Neutrophil (primary cell): ENCODE data around the gene SMU1.

ENCODE experiments used
- H3K27ac ChIP-seq: fragments of 200-600 bp; sonication (generic); 2 replicates; pipeline ENCODE4 v1.5.1; 2016; ENCODE audit warnings: mild to moderate bottlenecking, moderate library complexity
- H3K27me3 ChIP-seq: fragments of 200-600 bp; sonication (generic); 2 replicates; pipeline ENCODE4 v1.6.0; 2016; ENCODE audit warnings: mild to moderate bottlenecking
- H3K36me3 ChIP-seq: fragments of 200-600 bp; sonication (generic); 2 replicates; pipeline ENCODE4 v1.5.1; 2017
- H3K4me1 ChIP-seq, 2 experiments: fragments of 200-600 bp in 1 of 2; sonication (generic) in 1 of 2; 1 replicate in 1 of 2; 2 replicates in 1 of 2; pipeline versions ENCODE4 v1.5.1 to v1.6.1; 2013 to 2016; ENCODE audit warnings: low read depth in 1 of 2, low read length in 1 of 2, mild to moderate bottlenecking in 1 of 2, moderate library complexity in 1 of 2; ENCODE audit not compliant: control insufficient read depth in 1 of 2, insufficient read depth in 1 of 2
- H3K4me3 ChIP-seq, 2 experiments: fragments of 200-600 bp in 1 of 2; sonication (generic) in 1 of 2; 1 replicate in 1 of 2; 2 replicates in 1 of 2; pipeline ENCODE4 v1.5.1; 2013 to 2016; ENCODE audit warnings: low read depth in 1 of 2, low read length in 1 of 2, mild to moderate bottlenecking in 1 of 2, moderate library complexity in 1 of 2
- H3K9me3 ChIP-seq: fragments of 200-600 bp; sonication (generic); 2 replicates; pipeline ENCODE4 v1.5.1; 2016
- TF ChIP-seq, protein P1 (sequence below): fragments of 200-600 bp; sonication (generic); IDR thresholded peaks from 2 replicates; pipeline ENCODE4 v1.5.1; 2016; ENCODE audit warnings: antibody characterized with exemption

Gene SMU1

GRCh38 chr9:33120620-33121019 is 44.1 kb upstream of the SMU1 start:
- Histone ChIP-seq H3K4me3 (no peak overlapping the region), H3K4me1 (peaks cover 4 to 7% of the 10 kb centered on the region in 2 experiments), H3K9me3 (no peaks in the 10 kb centered on the region), H3K27ac (no peak overlapping the region), H3K27me3 (no peaks in the 10 kb centered on the region), H3K36me3 (peaks cover 43% of the 10 kb centered on the region)
- TF ChIP-seq, protein P1, sequence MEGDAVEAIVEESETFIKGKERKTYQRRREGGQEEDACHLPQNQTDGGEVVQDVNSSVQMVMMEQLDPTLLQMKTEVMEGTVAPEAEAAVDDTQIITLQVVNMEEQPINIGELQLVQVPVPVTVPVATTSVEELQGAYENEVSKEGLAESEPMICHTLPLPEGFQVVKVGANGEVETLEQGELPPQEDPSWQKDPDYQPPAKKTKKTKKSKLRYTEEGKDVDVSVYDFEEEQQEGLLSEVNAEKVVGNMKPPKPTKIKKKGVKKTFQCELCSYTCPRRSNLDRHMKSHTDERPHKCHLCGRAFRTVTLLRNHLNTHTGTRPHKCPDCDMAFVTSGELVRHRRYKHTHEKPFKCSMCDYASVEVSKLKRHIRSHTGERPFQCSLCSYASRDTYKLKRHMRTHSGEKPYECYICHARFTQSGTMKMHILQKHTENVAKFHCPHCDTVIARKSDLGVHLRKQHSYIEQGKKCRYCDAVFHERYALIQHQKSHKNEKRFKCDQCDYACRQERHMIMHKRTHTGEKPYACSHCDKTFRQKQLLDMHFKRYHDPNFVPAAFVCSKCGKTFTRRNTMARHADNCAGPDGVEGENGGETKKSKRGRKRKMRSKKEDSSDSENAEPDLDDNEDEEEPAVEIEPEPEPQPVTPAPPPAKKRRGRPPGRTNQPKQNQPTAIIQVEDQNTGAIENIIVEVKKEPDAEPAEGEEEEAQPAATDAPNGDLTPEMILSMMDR = no peak

GRCh38 chr9:33117796-33118195 is 41.3 kb upstream of the SMU1 start:
- H3K36me3 ChIP-seq = peaks cover 62% of the 10 kb centered on the region
- H3K4me1 ChIP-seq = no peaks in the 10 kb centered on the region
- H3K4me3 ChIP-seq = no peak overlapping the region
- H3K9me3 ChIP-seq = no peaks in the 10 kb centered on the region
- no peaks in the 10 kb centered on the region for H3K27me3 ChIP-seq
- TF ChIP-seq, protein P1 = no peak
- peak overlapping the region; percentile 14 for H3K27ac ChIP-seq

- TF ChIP-seq, protein P1 = no peak
- Histone ChIP-seq H3K27ac (peak overlapping the region; percentile 14), H3K4me3 (no peak overlapping the region), H3K4me1 (no peaks in the 10 kb centered on the region), H3K27me3 (no peaks in the 10 kb centered on the region), H3K9me3 (no peaks in the 10 kb centered on the region), H3K36me3 (peaks cover 67% of the 10 kb centered on the region)
These were observed 40.8 kb upstream of the SMU1 start for GRCh38 chr9:33117306-33117705.

GRCh38 chr9:33116860-33117259 is 40.4 kb upstream of the SMU1 start:
- Histone ChIP-seq H3K9me3 (no peaks in the 10 kb centered on the region), H3K36me3 (peaks cover 72% of the 10 kb centered on the region), H3K4me1 (no peaks in the 10 kb centered on the region), H3K27ac (peak overlapping the region; percentile 14), H3K27me3 (no peaks in the 10 kb centered on the region), H3K4me3 (no peak overlapping the region)
- TF ChIP-seq, protein P1 = no peak

- peaks cover 79% of the 10 kb centered on the region for H3K36me3 ChIP-seq
- H3K4me3 ChIP-seq = no peak overlapping the region
- H3K27me3 ChIP-seq = no peaks in the 10 kb centered on the region
- TF ChIP-seq, protein P1 = no peak
- H3K4me1 ChIP-seq = no peaks in the 10 kb centered on the region
- H3K9me3 ChIP-seq = no peaks in the 10 kb centered on the region
- H3K27ac ChIP-seq = no peak overlapping the region
These were observed 38.3 kb upstream of the SMU1 start for GRCh38 chr9:33114746-33115145.
